SH-SY5Y (cell line): ENCODE measurements around the gene WWOX.

Source experiments
- GATA2 ChIP-seq: IDR thresholded peaks from 2 replicates; pipeline ENCODE4 v1.6.1; 2011; ENCODE audit warnings: mild to moderate bottlenecking, low read depth, low read length
- GATA3 ChIP-seq: IDR thresholded peaks from 2 replicates; pipeline ENCODE4 v1.6.1; 2011; ENCODE audit warnings: low read depth, mild to moderate bottlenecking, low read length, moderate library complexity

- TF ChIP-seq GATA2 = no peak
- TF ChIP-seq GATA3 = no peak
These were observed 1056.0 kb downstream of the WWOX start for GRCh38 chr16:79155471-79155870.
